NB4 (cell line): ENCODE measurements around the gene IFNB1.

Source experiments
- CTCF ChIP-seq: IDR thresholded peaks from one replicate; pipeline ENCODE4 v1.5.1; 2012; ENCODE audit warnings: low read depth, low read length
- POLR2A ChIP-seq: IDR thresholded peaks from 2 replicates; pipeline ENCODE4 v1.6.1; 2011; ENCODE audit warnings: mild to moderate bottlenecking; ENCODE audit not compliant: insufficient read length; ENCODE audit errors: extremely low read depth

GRCh38 chr9:21114311-21114710 lies 36.6 kb upstream of the IFNB1 start:
- TF ChIP-seq POLR2A (no peak), CTCF (no peak)
